Endothelial cell (in vitro differentiated cells): ENCODE data around the gene SCD5. TPM values are rescaled to one million over a fixed set of nuclear protein-coding genes. Genes with fewer than 3 reads are reported as not detected.
A peak's percentile ranks its signal among the peaks of the same experiment; 100 is the strongest.
"Not testable (repeated sequence)": the region's sequence is repeated elsewhere in the genome, so short reads cannot be mapped to it uniquely, and the experiment has no call there.

ENCODE experiments used
- DNase-seq: peaks from one replicate; pipeline ENCODE4 v3.0.0; 2021; ENCODE audit warnings: low spot score
- H3K27ac Mint-ChIP-seq: one replicate; pipeline ENCODE4 v1.8.0; 2021; ENCODE audit warnings: mixed read lengths, inconsistent platforms; ENCODE audit not compliant: unreplicated experiment
- H3K27me3 Mint-ChIP-seq: one replicate; pipeline ENCODE4 v1.8.0; 2021; ENCODE audit warnings: mild to moderate bottlenecking, moderate library complexity, mixed read lengths, inconsistent platforms; ENCODE audit not compliant: unreplicated experiment
- H3K36me3 Mint-ChIP-seq: one replicate; pipeline ENCODE4 v1.8.0; 2021; ENCODE audit warnings: mild to moderate bottlenecking, low read depth, mixed read lengths, inconsistent platforms; ENCODE audit not compliant: unreplicated experiment
- H3K4me1 Mint-ChIP-seq: one replicate; pipeline ENCODE4 v1.8.0; 2021; ENCODE audit warnings: mild to moderate bottlenecking, mixed read lengths, inconsistent platforms; ENCODE audit not compliant: unreplicated experiment
- H3K4me3 Mint-ChIP-seq: one replicate; pipeline ENCODE4 v1.8.0; 2021; ENCODE audit warnings: mild to moderate bottlenecking, mixed read lengths, inconsistent platforms; ENCODE audit not compliant: unreplicated experiment
- H3K9me3 Mint-ChIP-seq: one replicate; pipeline ENCODE4 v1.8.0; 2021; ENCODE audit warnings: mixed read lengths, inconsistent platforms; ENCODE audit not compliant: unreplicated experiment
- total RNA-seq: library from RNA; stranded (reverse); fragmentation: NEBNext Ultra II Directional; extraction: Animal tissue kit (Norgen Biotek cat#: 25700); gene quantifications from one replicate; pipeline ENCODE4 v1.2.1, GENCODE V29; 2021; ENCODE audit not compliant: unreplicated experiment
- TF ChIP-seq, protein P1 (sequence below): fragments of 200-600 bp; sonication (generic); IDR thresholded peaks from one replicate; pipeline ENCODE4 v1.5.0; 2021; ENCODE audit warnings: antibody characterized with exemption; ENCODE audit not compliant: unreplicated experiment

SCD5 gene
- total RNA-seq, 1 donor from 2014 or later, result 0.38 TPM

DNA sequence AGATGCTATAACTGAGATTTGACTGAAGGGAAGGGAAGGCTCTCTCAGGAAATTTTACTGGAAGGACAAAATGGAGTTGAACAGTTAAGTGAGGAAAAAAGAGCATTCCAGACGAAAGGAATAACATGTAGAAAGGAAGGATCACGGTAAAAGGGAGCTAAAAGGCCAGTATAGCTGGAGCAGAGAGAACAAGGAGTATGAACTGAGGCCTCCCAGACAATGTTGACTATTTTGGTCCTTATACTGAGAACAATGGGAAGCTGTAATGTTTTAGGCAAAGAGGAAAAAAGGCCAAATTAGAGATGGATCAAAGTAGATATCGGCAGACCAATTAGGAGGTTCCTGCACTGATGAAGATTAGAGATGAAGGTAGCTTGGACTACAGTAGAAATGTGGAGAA is 26.8 kb upstream of the SCD5 start:
- H3K36me3 Mint-ChIP-seq, result peaks cover 42% of the 10 kb centered on the region

DNA sequence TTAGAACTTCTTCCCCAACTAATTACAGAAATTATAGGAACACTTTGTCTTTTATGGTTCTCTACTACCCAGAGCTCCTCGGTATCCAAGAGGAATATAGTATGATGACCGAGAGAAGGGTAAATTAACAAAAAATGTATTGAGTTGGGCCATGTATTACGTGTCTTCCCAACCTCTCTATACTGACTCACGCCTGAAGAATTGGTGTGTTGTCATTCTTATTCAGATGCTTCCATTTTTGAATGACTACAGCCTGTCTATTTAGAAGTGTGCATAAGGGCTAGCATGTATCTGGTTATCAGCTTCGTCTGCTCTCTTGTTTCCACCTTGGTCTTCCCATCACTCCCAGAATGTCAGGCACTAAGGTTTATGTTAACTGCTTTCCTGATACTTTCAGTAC is 24.5 kb upstream of the SCD5 start:
- Mint-ChIP-seq H3K27ac (no peak overlapping the region), H3K4me3 (peak overlapping the region; percentile 12), H3K27me3 (no peaks in the 10 kb centered on the region), H3K9me3 (no peaks in the 10 kb centered on the region), H3K36me3 (peaks cover 53% of the 10 kb centered on the region), H3K4me1 (no peaks in the 10 kb centered on the region)
- TF ChIP-seq, protein P1, sequence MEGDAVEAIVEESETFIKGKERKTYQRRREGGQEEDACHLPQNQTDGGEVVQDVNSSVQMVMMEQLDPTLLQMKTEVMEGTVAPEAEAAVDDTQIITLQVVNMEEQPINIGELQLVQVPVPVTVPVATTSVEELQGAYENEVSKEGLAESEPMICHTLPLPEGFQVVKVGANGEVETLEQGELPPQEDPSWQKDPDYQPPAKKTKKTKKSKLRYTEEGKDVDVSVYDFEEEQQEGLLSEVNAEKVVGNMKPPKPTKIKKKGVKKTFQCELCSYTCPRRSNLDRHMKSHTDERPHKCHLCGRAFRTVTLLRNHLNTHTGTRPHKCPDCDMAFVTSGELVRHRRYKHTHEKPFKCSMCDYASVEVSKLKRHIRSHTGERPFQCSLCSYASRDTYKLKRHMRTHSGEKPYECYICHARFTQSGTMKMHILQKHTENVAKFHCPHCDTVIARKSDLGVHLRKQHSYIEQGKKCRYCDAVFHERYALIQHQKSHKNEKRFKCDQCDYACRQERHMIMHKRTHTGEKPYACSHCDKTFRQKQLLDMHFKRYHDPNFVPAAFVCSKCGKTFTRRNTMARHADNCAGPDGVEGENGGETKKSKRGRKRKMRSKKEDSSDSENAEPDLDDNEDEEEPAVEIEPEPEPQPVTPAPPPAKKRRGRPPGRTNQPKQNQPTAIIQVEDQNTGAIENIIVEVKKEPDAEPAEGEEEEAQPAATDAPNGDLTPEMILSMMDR, result no peak
- no peak for DNase-seq

More for the DNA sequence above, 26.8 kb upstream of the SCD5 start:
- no peak overlapping the region for H3K27ac Mint-ChIP-seq
- H3K4me3 Mint-ChIP-seq, result no peak overlapping the region
- no peak for DNase-seq
- H3K9me3 Mint-ChIP-seq, result no peaks in the 10 kb centered on the region
- TF ChIP-seq, protein P1, result no peak
- H3K4me1 Mint-ChIP-seq, result no peaks in the 10 kb centered on the region
- H3K27me3 Mint-ChIP-seq, result no peaks in the 10 kb centered on the region

DNA sequence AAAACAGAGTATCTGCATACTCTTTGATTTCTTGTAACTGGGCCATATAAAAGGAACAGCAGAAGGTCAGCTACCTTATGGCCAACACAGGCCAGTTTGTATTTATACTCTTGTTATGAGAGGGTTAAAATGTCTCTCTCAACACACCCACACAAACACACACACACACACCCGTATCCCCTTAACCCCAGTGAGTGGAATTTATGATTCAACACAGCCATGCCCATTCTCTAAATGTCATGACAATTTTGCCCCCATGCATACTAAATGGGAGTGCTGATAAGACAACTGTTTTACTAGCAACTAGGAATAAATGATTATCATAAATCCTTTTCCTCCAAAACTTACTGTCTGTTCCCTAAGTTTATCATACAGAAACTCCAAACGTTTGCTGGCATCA is 22.1 kb upstream of the SCD5 start:
- no peak overlapping the region for H3K27ac Mint-ChIP-seq
- TF ChIP-seq, protein P1, result no peak
- no peaks in the 10 kb centered on the region for H3K9me3 Mint-ChIP-seq
- H3K4me3 Mint-ChIP-seq, result no peak overlapping the region
- H3K4me1 Mint-ChIP-seq, result no peaks in the 10 kb centered on the region
- peaks cover 47% of the 10 kb centered on the region for H3K36me3 Mint-ChIP-seq
- no peaks in the 10 kb centered on the region for H3K27me3 Mint-ChIP-seq
- DNase-seq, result no peak

DNA sequence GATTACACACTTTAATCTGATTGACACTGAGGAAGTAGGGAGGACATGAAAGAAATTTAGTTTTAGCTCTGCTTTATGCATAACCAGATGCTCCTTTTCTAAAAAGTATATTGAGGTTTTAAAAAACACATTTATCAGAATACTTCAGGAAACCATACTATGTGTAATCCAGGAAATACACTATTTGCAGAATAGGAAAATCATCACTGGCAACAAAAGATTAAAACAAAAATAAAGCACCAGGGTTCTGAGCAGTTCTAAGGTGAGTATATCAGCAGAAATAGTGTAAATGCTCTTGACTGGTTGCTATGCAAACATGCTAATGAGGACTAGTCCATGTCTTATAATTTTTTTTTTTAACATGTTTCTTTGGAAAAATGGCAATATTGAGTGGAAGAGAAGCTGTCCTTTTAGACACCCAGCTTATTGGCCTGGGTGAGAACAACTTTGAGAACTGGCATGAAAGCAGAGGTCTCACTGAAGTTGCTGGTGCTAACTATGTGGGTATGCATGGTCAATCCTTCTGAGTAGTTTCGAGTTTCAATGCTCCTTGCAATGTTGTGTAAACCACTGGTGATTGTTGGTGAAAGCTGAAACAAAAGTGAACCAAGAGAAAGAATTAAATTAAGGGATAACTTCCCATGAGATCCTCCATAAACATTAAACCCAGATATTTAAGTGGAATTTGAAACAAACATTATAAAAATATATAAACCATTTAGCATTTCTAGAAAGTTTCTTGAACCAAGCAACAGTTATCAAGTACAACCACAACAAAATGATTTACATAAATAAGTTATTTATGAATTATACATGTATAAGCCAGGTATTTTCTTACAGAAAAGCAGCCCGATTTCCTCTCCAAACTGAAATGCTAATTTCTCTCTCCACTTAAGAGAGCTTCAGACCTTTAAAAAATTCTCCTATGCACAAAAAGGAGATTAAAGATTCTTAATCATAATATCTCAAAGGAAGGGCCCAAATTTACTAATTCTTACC is 20.4 kb upstream of the SCD5 start:
- Mint-ChIP-seq H3K9me3 (no peaks in the 10 kb centered on the region), H3K4me3 (no peak overlapping the region), H3K4me1 (no peaks in the 10 kb centered on the region), H3K27me3 (no peaks in the 10 kb centered on the region), H3K27ac (no peak overlapping the region), H3K36me3 (peaks cover 37% of the 10 kb centered on the region)
- no peak for DNase-seq
- TF ChIP-seq, protein P1, result no peak

DNA sequence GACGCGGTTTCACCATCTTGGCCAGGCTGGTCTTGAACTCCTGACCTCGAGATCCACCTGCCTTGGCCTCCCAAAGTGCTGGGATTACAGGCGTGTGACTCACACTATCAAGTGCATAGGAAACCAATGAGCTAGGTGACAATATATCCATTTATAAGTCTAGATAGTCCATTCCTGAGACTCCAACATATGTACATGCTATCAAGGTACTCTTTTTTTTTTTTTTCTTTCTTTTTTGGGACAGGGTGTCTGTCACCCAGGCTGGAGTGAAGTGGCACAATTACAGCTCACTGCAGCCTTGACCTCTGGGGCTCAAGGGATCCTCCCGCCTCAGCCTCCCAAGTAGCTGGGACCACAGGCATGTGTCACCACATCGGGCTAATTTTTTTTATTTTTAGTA is 18.3 kb upstream of the SCD5 start:
- H3K27ac Mint-ChIP-seq, H3K4me1 Mint-ChIP-seq, DNase-seq, H3K27me3 Mint-ChIP-seq, H3K9me3 Mint-ChIP-seq, H3K4me3 Mint-ChIP-seq: not testable (repeated sequence)
- H3K36me3 Mint-ChIP-seq, result peaks cover 22% of the 10 kb centered on the region
